Measurements from ENCODE around the gene C11orf21.

C11orf21 gene

DNA sequence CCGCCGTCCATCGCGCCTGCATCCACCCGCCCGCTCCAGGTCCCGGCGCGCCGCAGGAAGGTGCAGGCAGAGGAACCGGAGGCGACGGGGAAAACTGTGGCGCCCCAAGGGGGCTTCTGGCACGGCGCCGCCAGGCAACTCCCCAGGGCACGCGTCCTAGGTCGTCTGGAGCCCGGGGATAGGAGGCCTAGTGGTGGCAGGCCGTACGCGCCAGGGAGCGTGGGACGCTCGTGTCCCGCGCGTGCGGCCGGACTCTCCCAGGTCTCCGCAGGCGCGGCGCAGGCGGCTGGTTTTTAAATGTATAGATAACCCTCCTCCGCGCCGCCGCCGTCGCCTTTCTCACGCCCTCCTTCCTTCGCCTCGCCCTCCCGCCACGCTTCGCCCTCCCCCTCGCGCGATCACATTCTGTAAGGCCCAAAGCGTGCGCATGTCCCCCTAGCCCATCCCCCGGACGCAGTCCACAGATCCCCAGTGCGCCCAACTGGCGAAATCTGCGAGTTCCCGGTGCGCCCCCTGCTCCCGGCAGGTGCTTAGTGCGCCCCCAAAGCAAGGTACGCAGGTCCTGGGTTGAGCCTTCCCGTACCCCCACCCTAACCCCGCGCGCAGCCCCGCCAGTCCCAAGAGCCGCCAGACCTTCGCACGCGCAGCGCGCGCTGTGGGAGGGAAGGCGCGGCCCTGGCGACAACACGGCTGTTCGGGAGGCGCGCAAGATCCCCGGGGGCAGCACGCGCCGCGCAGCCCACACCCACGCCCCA lies 31.2 kb downstream of the C11orf21 start, which contains the start of gene ASCL2:
ASCL2 (minus strand) TSS at position 267 of the 755 bp plus-strand sequence; CDS start at position 11, 256 bp downstream.
- no peaks in the 10 kb centered on the region for H3K36me3 ChIP-seq
- peak within 1 kb of the TSS; percentile 39 to 53 for H3K4me3 ChIP-seq
- TF ChIP-seq, protein P1, sequence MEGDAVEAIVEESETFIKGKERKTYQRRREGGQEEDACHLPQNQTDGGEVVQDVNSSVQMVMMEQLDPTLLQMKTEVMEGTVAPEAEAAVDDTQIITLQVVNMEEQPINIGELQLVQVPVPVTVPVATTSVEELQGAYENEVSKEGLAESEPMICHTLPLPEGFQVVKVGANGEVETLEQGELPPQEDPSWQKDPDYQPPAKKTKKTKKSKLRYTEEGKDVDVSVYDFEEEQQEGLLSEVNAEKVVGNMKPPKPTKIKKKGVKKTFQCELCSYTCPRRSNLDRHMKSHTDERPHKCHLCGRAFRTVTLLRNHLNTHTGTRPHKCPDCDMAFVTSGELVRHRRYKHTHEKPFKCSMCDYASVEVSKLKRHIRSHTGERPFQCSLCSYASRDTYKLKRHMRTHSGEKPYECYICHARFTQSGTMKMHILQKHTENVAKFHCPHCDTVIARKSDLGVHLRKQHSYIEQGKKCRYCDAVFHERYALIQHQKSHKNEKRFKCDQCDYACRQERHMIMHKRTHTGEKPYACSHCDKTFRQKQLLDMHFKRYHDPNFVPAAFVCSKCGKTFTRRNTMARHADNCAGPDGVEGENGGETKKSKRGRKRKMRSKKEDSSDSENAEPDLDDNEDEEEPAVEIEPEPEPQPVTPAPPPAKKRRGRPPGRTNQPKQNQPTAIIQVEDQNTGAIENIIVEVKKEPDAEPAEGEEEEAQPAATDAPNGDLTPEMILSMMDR (IDR thresholded peaks at IDR 0.05) = no peak
- DNase-seq = peak in 1 of 2 donors; percentile 56
- H3K27me3 ChIP-seq = peaks cover 0 to 73% of the 10 kb centered on the region in 2 donors
- no peak within 1 kb of the TSS for H3K27ac ChIP-seq
- no peaks in the 10 kb centered on the region for H3K9me3 ChIP-seq
- peaks cover 0 to 27% (median 21%) of the 10 kb centered on the region in 4 donors for H3K4me1 ChIP-seq
- intact Hi-C loops (cut with DNase I; ENCODE audit: low total_unique reads) = no loop called here

DNA sequence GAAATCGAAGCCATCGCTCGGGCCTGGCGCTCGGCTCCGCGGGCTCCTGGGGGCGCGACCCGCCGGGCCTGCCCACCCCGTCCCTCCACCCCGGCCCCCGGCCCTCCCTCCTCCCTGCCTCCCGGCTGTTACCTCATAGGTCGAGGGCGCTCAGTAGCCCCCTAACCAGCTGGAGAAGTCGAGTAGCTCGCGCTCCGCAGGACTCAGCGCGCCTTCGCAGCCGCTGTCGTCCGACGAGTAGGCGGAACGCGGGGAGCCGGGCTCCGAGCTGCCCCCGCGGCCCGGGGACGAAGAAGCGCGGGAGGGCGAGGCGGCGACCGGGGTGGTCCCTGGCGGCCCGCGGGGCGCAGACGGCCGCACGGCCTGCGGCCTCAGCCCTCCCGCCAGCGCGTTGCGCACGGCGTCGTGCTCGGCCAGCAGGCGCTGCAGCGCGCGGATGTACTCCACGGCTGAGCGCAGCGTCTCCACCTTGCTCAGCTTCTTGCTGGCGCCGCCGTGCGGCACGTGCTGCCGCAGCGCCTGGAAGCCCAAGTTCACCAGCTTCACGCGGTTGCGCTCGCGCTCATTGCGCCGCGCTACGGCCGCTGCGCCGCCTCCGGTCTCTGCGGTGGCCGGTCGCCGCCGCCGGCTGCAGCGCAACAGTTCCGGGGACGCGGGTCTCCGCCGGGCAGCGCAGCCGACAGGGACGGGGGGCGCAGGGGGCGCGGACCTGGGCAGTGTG lies 32.0 kb downstream of the C11orf21 start:
- Histone ChIP-seq H3K36me3 (no peaks in the 10 kb centered on the region), H3K27me3 (peaks cover 0 to 70% of the 10 kb centered on the region in 2 donors), H3K27ac (no peak overlapping the region), H3K4me1 (peaks cover 0 to 27% (median 21%) of the 10 kb centered on the region in 4 donors), H3K4me3 (peak overlapping the region; percentile 39 to 53), H3K9me3 (no peaks in the 10 kb centered on the region)
- DNase-seq = peak in 1 of 2 donors; percentile 58
- TF ChIP-seq, protein P1 (IDR thresholded peaks at IDR 0.05) = no peak
- intact Hi-C loops (cut with DNase I; ENCODE audit: low total_unique reads) = no loop called here

DNA sequence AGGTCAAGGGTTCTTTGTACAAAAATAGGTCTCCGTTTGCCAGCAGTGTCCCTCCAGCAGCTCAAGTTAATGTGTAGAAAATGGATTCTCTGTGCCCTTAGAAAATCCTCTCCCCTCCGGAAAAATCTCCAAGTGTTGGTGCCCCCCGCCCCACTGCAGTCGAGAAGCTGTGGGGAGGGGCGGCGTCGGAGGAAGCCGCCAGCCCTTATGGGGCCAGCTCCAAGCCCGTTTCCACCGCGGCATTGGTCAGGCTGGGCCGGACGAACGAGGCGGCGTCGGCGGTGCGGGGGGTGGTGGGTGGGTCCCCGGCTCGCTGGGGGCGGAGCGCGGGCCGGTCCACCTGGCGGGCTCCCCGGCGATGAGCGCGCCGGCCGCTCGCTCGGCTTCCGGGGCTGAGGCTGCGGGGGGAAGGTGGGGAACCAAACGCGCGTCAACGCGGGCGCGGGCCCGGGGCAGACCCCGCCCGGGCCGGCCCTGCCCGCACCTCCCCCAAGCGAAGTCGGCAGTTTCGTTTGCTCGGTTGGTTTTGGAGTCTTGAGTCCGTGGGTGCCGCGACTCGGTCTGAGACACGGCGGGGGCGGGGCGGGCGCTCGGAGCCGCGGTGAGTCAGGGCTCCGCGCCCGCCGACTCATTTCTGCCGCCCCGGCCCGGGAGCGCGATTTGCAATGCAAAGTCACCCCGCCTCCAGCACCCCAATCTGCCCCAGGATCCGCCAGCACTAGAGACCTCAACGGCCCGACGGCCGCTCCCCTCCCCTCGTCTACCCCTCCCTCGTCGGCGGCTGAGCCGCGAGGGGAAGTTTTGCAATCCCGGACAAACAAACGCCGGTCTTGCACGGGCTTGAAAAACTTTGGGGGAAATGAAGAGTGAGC lies 32.8 kb downstream of the C11orf21 start:
- peak overlapping the region; percentile 39 to 53 for H3K4me3 ChIP-seq
- no peaks in the 10 kb centered on the region for H3K36me3 ChIP-seq
- TF ChIP-seq, protein P1 (IDR thresholded peaks at IDR 0.05) = no peak
- H3K27me3 ChIP-seq = peaks cover 0 to 63% of the 10 kb centered on the region in 2 donors
- H3K27ac ChIP-seq = no peak overlapping the region
- no peaks in the 10 kb centered on the region for H3K9me3 ChIP-seq
- peaks cover 0 to 27% (median 21%) of the 10 kb centered on the region in 4 donors for H3K4me1 ChIP-seq
- peak; percentile 47 to 66 for DNase-seq
- intact Hi-C loops (cut with DNase I; ENCODE audit: low total_unique reads) = no loop called here

DNA sequence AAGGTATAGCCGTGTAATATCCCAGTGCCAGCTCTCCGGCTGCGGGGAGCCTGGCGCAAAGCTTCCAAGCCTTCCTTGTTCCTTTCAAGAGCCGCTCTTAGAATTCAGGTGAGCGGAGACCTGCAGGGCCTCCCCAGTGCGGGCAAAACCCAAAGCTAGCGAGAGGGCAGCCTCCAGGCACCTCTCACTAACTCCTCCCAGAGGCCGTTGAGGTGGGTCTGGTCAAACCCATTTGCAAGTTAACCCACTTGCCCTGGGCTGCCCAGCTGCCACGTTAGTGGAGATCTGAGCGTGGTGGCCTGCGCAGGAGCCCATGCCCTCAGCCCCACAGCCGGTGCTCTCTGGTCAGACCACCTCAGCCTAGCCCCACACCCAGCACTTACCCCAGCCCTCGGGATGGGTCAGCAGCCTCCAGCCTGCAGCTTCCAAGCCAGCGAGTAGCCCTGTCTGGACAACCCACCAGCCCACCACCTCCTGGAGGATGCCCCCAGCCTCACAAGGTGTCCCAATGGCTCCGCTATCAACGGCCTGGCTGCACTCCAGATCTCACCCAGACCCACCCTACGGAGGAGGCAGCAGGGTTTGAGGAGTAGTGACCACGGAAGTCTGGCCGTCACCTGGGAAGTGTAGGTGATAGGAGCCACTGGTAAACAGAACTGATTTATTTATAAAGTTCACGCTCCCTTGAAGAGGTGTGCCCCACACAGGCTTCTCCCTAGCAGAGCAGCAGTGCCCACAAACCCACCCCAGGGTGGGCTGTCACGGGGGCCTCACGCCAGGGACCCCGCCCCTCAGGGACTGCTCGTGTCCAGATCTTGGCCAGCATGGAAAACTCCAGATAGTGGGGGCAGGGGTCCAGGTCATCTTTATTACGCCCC lies 33.6 kb downstream of the C11orf21 start:
- no peaks in the 10 kb centered on the region for H3K9me3 ChIP-seq
- intact Hi-C loops (cut with DNase I; ENCODE audit: low total_unique reads) = no loop called here
- no peak overlapping the region for H3K4me3 ChIP-seq
- DNase-seq = peak in 1 of 2 donors; percentile 63
- no peaks in the 10 kb centered on the region for H3K36me3 ChIP-seq
- H3K27me3 ChIP-seq = peaks cover 0 to 68% of the 10 kb centered on the region in 2 donors
- peaks cover 0 to 27% (median 21%) of the 10 kb centered on the region in 4 donors for H3K4me1 ChIP-seq
- TF ChIP-seq, protein P1 (IDR thresholded peaks at IDR 0.05) = no peak
- no peak overlapping the region for H3K27ac ChIP-seq
